NCI-H510A treated with DMSO at 0.1 percent for 48 hours (cell line): ENCODE measurements around the gene STEAP3.

Experiments
- DNase-seq: peaks from one replicate; lab custom pipeline; 2025; lab: John Stamatoyannopoulos, UW

The STEAP3 gene

DNA sequence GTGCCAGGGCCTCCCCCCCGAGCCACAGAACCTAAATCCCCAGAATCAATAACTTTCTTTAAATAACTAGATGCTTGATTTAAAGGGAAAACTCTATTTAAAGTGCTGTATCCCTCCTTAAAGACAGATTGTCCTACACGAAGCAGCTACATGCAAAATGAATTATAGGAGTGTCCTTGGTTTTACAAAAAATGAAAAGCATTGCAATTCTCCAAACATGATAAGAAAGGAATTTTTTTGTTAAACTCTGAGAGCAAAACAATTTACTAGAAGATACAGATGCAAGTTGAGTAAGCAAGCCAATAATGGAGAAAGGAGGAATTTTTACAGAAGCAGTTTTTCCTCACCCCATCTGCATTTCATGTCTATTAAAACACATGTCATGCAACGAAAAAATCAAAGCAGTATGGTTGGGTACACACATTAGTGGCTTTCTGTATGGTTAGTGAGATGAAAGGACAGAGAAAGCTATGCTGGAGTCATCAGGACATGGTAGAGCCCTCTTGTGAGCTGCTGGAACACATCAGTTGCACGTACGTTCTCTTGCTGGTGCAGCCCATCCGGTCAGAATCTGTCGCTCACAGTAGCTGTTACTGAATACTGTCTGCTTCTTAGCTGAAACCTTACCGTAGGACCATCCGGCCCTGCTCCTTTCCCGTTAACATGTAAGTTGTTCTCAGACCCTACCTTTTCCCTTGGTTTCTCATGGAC is 25.9 kb upstream of the STEAP3 start:
- no peak for DNase-seq

DNA sequence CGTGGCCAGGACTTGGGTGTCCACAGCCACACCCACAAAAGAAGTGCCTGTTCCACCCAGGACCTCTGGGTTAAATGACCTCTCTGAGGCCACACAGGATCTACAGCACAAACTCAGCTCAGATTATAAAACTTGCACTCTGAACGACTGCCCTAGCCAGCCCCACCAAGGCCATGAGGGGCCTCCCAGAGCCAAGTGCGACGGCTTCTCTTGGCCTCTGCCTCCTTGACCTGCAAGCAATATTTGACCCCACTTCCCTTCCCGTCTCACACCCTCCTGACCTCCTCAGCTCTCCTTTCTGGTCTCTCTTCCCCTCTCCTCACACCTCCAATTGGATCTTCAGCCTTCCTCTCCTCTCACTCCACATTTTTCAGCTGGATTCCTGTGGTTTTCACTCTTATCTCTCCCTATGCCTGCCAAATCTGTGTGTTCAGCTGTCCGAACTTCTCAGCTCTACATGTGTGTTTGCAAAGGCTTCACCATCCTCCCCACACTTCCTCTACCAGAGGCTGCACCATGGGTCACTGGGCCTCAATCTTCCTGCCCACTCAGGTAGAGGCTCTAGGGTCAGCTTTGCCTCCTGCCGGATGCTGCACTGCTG is 25.3 kb upstream of the STEAP3 start:
- DNase-seq: no peak

DNA sequence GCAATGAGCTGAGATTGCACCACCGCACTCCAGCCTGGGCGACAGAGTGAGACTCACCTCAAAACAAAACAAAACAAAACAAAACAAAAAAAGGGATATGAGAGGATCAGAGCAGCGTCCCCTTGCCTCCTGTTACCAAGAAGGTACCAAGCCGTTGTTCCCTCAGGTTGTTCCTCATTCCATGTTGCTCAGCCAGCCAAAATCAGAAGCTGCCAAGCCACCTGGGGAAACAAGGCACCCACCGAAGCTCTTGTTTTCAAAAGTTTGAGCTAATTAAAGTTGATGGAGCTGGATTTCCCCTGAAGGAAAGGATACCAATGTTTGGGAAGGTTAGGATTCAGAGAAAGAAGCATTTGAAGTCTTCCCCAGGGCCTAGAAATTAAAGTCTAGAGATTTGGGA is 21.8 kb upstream of the STEAP3 start:
- DNase-seq: no peak

DNA sequence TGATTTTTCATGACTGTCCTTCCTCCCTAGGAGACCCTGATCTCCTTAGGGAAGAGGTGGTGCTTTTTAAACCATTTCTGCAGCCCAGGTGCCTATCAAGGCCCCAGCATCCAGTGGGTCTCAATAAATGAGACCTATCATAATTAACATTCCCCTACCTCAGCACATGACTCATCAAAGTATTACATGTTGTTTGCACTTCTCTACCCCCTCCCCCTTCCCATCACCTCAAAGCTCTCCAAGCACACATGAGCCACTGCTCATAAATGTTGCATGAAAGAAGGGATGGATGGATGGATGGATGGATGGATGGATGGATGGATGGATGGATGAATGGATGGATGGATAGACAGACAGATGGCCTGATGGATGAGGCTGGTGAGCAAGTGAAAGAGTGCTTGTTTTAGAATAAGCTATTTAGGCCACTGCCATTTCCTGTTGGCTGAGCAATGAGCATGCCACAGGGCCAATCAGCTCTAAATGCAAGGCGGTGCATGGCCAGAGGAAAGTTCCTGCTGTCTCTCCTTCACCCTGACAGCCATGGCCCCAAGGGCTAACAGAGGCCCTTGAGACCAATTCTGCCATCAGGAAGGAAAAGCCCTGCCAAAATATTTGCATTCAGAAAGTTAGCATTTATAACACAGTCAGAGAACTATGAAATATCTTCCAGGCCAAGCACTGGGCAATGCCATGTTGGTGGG is 20.9 kb upstream of the STEAP3 start:
- DNase-seq: no peak

DNA sequence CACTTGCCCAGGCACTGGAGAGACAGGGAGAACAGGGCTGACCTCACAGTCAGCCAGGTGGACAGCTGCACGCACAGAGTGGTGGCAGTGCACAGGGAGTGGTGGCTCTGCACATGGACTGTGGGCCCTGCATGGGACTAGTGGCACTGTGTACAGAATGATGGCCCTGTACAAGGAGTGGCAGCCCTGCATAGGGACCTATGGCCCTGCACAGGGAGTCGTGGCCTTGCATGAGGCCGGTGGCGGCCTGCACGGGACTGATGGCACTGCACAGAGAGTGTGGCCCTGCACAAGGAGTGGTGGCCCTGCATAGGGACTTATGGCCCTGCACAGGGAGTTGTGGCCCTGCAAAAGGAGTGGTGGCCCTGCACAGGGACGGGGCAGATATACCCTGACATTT is 19.1 kb upstream of the STEAP3 start:
- DNase-seq: no peak

DNA sequence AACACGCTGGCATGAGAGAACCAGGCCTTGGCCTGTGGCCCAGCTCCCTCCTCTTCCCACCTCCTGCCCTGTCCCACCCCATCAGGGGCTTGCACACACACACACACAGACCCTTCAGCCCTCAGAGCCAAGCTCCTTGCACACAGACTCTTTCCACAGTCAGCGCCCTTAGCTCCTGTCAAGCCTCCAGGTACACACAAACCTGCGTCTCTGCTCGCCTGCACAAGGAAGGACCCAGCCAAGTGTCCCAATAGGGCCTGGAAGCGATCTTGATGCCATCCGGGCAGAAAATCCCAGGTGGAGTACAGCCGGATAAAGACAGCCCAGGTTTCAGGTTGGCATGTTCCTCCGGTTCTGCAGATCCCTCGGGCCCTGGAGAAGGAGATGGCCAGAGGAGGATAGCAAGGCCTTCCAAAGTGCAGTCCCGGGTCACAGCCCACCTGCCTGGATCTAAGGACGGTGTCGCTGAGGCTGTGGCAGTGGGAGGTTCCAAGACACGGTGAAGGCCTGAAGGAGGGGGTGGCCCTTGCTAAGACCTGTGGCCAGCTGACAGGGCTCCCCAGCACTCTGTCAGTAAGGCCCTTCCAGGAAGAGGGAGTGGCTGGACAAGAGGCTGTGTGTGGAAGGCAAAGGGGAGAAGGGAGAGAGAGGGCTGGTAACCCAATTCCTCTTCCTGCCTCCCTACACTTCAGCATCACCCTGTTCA is 18.5 kb upstream of the STEAP3 start:
- no peak for DNase-seq

DNA sequence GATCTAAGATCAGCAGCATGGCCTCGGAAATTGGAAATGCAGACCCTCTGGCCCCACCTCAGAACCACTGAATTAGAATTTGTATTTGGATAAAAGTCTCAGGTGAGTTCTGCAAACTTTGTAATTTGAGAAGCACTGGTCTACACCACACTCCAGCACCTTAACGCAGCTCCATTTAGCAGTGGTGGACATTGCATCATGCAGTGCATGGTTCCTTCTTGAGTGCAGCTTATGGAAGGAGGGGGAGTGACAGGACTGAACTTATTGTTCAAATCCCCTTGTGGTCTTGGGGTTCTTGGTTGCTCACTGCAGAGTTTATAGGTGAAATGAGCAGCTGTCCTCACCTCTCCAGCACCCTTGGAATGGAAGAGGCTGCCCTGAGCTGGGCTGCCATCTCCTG is 17.4 kb upstream of the STEAP3 start:
- DNase-seq: peak; percentile 54

DNA sequence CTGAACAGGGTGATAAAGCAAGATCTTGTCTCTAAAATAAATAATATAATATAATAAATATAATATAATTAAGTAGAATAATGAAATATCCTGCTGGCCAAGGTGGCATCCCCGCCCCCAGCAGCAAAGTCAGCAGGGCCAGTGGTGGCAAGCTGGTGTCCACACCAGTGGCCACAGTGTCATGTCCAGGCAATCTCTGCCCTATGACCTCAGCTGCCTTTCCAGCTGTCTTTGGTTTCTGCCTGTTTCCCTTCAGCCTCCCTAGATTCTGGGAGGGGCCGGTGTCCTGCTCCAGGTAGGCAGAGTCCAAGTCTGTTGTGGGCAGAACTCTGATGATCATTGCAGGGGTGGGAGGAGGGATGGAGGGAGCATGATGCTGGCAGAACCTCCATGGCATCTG is 16.2 kb upstream of the STEAP3 start:
- no peak for DNase-seq

DNA sequence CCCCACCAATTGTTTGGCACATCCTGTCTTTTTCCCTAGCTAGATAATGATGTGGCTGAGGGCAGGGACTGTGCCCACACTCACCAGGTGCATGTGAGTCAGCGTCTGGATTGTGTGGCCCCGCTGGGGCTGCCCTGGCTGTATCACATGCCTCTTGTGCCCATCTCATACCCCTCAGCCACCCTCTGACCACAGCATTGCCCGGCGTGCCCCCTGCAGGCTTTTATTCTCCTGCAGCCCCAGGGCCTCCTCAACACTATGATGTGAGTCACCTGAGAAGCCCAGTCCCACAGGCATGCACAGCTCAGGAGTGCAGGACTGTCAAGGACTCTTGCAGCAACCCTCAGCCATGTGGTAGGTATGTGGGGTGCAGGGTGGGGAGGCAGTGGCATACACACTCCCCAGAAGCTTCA is 14.8 kb upstream of the STEAP3 start:
- DNase-seq: no peak

DNA sequence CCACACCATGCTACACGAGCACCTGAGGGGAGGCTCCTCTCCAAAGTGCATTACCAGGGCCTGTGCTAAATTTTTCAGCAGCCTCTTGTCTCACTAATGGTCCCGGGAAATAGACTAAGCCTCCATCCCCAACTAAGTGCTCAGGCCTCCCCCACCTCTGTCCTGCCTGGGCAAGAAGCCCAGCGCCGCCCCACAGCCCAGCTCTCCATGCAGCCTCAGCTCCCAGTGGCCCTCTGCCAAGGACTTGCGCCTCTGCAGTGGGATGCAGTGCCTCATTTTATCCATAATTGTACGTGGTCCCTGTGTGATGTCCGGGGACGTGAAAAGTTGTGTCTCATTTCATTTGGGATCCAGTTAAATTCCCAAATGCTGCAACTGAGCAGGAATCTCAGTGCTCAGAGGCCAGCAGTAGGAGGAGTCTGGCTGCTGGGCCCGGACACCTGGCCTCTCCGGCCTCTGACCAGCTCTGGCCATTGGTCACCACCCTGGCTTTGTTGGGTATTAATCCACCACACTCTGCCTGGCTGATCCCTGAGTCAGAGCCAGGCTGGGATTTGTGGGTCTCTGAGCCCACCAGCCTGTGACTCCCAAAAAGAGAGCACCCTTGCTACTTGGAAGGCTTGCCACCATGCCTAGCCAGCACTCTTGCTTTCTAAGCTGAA is 11.4 kb upstream of the STEAP3 start:
- no peak for DNase-seq

DNA sequence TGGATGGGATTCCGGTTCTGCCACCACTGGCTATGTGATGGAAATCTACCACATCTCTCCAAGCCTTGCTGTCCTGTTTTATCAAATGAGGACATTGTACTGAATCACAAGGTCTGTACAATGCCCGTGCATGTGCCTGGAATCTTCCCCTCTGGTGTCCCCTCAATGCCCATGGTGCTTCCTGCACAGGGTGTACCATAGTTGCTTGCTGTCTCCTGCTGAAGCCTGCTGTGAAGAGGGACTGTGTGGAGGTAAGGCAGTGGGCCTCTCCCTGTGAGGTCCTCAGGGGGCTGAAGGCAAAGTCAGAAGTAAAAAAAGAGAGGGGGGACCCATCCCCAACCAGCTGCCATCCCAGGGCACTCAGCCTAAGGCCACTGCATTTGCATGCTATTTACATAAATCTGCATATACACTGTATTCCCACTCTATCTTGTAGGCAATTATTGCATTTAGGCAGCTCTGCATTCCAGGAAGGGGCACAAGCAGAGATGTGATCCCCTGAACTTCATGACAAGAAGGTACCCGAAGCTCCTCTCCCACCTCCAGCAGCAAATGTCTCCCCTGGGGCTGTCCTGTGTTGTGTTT is 9.1 kb upstream of the STEAP3 start:
- no peak for DNase-seq

DNA sequence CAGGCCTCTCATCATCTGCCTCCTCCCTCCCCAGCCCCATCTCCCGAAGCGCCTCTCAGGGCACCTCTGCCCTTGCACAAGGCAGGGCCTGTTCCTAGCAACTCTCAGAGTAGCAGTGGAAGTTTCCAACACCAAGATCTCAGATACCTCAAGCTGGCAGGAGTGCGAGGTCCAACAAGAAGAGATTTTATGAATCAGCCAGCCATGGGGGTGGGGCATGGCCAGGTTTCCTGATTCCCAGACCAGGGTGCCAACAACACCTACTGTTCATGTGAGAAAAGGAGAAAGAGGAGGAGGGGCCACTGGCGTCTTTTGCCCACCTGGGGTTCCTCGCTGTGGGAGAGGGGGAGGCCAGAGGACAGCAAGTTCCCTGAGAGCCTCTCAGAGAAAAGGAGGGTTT is 6.6 kb upstream of the STEAP3 start:
- DNase-seq: no peak

DNA sequence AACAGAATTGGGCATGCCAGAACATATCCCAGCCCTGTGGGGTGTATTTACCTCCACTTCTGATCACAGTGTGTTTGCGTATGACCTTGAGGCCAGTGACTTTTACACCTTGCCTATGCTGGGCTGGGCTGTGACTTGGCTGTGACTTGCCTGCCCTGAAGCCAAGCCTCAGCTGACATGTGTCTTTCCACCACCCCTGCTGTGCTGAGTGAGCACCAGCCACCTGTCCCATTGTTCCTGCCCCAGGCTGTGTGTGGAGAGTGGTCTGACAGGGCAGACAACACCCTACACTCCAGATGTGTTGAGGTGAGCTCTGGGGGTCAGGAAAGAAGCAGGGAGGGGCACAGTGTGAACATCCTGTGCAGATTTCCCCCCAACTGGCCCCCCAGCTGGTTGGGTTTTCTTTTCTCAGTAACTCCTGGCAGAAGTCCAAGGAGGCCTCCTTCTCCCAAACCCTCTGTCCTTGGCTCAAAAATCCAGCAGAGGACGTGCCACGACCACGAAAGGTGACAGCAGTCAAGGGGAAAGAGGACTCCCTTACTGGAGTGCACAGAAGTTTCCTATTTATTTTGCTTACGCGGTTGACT is 5.1 kb upstream of the STEAP3 start:
- DNase-seq: peak; percentile 88

DNA sequence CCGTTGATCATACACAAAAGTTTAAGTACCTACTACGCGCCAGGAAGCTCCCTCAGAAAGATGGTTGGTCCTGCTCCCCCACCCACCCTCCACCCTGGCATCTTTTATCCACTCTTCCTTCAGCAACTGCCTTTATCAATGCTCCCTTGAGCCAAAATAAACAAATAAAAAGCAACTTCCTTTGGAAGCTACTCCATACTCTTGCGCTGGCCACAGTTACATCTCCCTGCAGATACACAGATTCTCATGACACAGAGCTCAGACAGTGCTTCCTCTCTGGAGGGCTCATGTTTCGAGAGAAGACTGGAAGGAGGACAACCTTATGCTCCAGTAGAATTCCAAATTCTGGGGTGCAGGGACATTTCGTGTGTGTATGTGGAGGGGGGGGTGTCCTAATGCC is 3.8 kb upstream of the STEAP3 start:
- DNase-seq: peak; percentile 30

DNA sequence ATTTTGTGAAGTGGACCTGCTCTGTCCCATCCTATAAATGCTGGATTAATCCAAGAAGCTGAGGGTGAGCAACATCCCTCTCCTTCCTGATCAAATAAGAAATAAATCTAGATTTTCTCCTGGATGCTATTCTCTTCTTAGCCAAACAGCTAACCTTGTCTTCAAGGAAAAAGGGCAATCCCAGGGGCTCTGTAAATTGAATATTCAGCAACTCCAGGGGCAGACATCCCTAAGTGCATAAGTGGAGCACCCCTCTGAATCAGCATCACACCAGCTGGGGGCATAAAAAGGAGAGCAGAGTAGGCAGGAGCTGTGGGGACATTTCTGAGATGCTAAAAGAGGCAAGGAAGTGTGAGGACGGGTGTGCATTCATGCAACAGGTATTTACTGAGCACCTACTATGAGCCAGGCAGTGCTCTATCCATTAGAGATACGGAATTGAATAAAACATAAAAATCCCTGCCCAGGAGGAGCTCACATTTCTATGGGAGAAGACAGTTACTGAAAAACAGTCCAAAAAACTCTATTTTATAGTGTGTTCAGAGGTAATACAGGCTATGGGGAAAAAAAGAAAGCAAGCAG is 2.8 kb upstream of the STEAP3 start:
- no peak for DNase-seq

DNA sequence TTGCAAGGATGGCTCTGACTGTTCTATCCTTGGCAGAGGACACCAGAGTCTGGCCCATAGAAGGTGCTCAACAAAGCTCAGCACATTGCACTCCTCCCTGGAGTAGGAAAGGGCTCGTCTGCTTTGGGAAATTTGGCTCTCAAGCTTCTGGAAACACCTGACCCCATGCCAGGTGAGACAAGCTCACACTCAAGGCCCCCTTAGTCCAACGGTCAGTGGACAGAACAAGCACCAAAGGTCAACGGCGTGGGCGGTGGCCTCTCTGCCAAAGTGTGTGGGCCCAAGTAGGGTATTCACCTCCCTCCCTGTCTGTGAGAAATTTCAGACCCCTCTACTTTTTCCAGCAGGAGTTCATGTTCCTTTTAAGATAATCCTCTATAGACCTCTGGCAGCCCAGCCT is 2.0 kb upstream of the STEAP3 start:
- DNase-seq: no peak

DNA sequence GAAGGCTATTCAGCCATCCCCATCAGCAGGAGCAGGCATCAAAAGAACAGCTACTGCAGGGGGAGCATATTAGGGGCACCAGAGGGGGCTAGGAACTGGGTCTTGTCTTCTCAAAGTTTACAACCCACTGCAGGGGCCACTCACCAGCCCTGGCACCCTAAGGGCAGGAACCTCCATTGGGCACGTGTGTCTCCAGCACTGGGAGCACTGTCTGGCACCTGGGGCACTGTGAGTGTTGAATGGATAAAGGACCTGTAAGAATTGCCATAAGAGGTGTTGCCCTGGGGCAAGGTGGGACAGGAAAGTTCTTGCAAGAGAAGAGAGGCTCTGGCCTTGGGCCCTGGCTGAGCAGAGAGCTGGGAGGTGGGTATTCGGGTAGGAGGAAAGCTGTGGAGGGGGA is 1.4 kb upstream of the STEAP3 start:
- DNase-seq: no peak

DNA sequence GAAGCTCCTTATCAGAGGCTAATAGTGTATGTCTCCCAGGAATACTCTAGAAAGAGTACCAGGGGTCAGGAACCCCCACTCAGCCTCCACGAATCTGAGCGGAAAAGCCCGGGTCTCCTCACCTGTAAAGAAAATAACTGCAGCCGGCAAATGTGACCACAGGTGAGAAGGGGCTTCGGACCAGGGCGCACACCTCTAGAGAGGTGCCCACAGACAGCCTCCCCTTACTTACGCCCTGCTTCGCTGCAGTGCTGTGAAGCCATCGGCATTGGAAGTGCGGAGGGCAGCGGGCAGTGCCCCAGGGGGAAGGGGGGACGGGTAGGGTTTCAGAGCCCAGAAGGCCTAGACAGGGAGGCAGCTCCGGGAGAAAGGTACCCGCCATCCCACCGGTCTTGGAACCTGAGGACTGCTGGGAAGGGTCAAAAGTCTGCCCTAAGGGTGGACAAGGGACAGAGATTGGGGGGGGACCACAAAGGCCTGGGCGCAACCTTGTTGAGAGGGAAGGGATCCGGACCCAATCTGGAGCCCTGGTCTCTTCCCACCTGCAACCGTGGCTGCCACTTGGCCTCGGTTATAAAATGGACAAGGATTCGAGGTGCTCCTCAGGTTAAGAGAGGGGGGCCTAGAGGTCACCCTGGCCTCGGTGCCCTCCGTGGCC is 642 bp upstream of the STEAP3 start:
- no peak for DNase-seq

DNA sequence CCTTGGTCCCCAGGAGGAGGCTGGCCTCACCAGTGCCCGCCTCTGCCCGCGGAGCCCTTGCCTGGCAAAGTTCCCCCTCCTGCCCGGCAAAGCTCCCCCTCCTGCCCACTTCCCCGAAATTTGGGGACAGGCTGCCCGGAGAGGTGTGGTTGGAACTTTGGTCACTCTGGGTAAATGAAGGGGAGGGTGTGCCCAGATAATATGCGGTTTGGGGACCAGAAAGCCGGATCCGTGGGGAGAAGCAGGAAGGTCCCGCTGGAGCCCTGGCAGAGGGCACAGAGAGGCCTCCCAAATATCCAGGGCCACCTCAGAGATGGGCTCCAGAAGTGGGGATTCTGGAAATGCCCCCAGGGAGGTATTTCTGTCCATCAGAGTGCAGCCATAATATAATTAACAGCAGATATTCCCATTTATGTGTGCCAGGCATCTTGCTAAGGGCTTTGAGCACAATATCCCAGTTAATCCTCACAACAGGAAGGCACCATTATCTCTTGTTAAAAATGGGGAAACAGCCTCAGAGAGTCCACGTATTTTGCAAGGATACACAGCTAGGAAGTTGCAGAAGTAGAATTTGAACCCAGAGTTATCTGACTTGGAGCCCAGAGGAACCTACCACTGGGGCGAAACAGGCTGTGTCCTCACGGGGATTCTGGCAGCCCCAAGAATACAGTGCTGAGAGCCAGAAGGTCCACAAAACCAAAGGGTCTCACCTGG is 914 bp downstream of the STEAP3 start:
- DNase-seq: no peak
